ENCODE results near the gene SP100.

The SP100 gene

DNA sequence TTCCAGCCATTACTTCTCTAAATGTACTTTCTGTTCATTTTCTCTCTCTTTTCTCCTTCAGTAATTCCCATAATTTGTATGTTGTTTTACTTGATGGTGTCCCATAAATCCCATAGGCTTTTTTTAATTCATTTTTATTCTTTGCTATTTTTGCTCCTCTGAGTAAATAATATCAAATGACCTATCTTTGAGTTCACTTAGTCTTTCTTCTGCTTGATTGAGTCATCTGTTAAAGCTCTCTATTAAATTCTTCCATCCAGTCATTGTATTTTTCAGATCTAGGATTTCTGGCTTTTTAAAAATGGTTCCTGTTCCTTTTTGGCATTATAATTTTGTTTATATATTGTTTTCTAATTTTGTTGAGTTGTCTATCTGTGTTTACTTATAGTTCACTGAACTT, 13.5 kb downstream of the SP100 start:
- no peaks in the 10 kb centered on the region for H3K4me1 ChIP-seq (ENCODE audit: control insufficient read depth, insufficient read depth, low read length)
- no peaks in the 10 kb centered on the region for H3K9me3 ChIP-seq (ENCODE audit: control insufficient read depth, insufficient read depth, low read depth, low read length)
- H3K4me3 ChIP-seq (ENCODE audit: low read depth, low read length): no peak overlapping the region
- TF ChIP-seq MYNN (tag by site-specific recombination; IDR thresholded peaks at IDR 0.05; ENCODE audit: borderline replicate concordance) (no peak), ZNF248 (tag by site-specific recombination; IDR thresholded peaks at IDR 0.05) (no peak), SETDB1 (IDR thresholded peaks at IDR 0.05; ENCODE audit: insufficient read length, low read length) (peak; percentile 31), HOXC10 (CRISPR knock-in tag; IDR thresholded peaks at IDR 0.05) (no peak)
- ChIA-PET CTCF (interaction anchor here (0.6 kb wide), 1 partner anchor 484 kb away, joined by 3 read pairs; no protein-coding TSS in a partner anchor), POLR2A (no interaction called here)
- no peak overlapping the region for H3K27ac ChIP-seq (ENCODE audit: extremely low read depth, low read depth, low read length)
- peaks cover 0 to 4% of the 10 kb centered on the region in 2 experiments; a peak in 1 of 3 replicates for H3K36me3 ChIP-seq (ENCODE audit: control insufficient read depth in 2 of 2, insufficient read depth in 1 of 2, low read length in 2 of 2)

DNA sequence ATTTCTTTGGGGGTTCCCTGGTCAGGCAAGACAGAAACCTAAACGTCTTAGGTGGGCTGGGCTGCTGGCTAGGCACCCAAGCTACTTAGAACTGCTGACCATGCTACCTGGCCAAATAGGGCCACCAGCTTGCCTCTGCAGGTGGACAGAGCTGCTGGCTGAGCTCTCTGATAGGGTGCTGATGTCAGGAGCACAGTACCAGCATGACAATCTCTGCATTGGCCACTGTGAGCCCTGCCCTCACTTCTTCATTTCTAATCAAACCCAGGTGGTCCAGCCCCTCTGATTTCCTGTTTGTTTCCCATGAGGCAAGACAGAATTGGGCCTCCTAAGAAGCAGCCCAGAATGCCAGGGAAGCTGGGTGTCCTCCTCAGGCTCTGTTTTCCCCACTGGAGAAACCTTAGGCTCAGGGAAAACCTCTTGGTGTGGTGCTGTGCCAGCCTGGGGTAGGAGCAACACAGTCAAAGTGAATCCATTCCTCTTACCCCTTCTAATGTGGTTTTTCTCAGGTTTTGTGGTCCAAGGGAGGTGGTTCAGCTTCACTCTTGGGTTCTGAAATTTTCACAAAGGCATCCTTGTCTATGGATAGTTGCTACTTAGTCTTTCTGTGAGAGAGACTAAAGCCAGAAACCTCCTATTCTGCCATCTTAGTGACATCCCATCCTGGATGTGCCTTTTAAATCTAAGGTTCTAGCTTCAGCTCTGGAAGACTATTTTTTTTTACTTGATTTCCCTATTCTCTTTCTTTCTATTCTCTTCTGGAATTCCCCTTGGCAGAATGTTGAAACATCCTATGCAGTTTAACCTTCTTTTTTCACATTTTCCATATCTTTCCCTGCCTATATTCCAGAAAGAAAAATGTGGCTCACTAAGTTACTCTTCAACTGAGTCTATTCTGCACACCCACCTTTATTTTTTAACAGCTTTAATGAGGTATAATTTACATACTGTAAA, 15.2 kb downstream of the SP100 start:
- POLR2A ChIA-PET: no interaction called here

DNA sequence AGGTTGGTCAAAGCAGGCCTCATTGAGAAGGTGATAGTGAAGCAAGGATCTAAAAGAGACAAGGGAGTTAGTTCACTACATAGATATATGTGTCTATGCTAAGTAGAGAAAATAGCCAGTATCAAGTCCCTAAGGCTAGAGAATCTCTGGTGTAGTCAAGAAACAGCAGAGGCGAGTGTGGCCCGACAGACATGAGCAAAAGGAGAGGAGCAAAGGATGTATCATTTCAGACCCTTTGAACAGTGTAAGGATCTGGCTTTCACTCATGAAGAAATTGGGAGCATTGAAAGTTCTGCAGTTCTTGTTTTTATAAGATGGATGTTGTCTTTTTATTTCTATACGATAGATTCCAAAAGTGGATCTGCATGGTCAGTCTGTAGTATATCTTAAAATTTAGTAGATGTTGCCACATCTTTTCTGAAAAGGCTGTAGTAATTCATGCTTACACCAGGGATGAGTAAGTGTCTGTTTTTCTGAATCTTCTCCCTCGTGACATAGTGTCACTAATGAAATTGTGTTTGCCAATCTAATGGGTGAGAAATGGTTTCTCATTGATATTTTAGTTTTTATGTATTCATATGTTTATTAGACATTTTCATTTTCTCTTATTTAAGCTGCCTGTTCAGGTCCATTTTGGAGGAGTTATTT, 18.8 kb downstream of the SP100 start:
- POLR2A ChIA-PET: no interaction called here
- CTCF ChIA-PET: interaction anchor here (0.5 kb wide), 1 partner anchor 130 kb away, joined by 4 read pairs; no protein-coding TSS in a partner anchor
- TF ChIP-seq ZNF157 (tag by site-specific recombination; IDR thresholded peaks at IDR 0.05) (no peak), ZNF548 (tag by site-specific recombination; IDR thresholded peaks at IDR 0.05) (no peak), ZNF24 (tag by site-specific recombination; IDR thresholded peaks at IDR 0.05) (no peak), ZNF19 (tag by site-specific recombination; IDR thresholded peaks at IDR 0.05; ENCODE audit: low read depth) (no peak), YY1 (tag by site-specific recombination; IDR thresholded peaks at IDR 0.05) (no peak), ZNF121 (tag by site-specific recombination; IDR thresholded peaks at IDR 0.05) (no peak), HOXD13 (CRISPR knock-in tag; IDR thresholded peaks at IDR 0.05; ENCODE audit: borderline replicate concordance) (no peak), ZNF2 (tag by site-specific recombination; IDR thresholded peaks at IDR 0.05) (no peak), ZNF626 (tag by site-specific recombination; IDR thresholded peaks at IDR 0.05) (no peak), ZNF473 (tag by site-specific recombination; IDR thresholded peaks at IDR 0.05) (no peak)
- TF ChIP-seq, protein P1, sequence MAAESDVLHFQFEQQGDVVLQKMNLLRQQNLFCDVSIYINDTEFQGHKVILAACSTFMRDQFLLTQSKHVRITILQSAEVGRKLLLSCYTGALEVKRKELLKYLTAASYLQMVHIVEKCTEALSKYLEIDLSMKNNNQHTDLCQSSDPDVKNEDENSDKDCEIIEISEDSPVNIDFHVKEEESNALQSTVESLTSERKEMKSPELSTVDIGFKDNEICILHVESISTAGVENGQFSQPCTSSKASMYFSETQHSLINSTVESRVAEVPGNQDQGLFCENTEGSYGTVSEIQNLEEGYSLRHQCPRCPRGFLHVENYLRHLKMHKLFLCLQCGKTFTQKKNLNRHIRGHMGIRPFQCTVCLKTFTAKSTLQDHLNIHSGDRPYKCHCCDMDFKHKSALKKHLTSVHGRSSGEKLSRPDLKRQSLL (tag by site-specific recombination; IDR thresholded peaks at IDR 0.05): no peak
- TF ChIP-seq, protein P2, sequence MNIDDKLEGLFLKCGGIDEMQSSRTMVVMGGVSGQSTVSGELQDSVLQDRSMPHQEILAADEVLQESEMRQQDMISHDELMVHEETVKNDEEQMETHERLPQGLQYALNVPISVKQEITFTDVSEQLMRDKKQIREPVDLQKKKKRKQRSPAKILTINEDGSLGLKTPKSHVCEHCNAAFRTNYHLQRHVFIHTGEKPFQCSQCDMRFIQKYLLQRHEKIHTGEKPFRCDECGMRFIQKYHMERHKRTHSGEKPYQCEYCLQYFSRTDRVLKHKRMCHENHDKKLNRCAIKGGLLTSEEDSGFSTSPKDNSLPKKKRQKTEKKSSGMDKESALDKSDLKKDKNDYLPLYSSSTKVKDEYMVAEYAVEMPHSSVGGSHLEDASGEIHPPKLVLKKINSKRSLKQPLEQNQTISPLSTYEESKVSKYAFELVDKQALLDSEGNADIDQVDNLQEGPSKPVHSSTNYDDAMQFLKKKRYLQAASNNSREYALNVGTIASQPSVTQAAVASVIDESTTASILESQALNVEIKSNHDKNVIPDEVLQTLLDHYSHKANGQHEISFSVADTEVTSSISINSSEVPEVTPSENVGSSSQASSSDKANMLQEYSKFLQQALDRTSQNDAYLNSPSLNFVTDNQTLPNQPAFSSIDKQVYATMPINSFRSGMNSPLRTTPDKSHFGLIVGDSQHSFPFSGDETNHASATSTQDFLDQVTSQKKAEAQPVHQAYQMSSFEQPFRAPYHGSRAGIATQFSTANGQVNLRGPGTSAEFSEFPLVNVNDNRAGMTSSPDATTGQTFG (tag by site-specific recombination; IDR thresholded peaks at IDR 0.05; ENCODE audit: borderline replicate concordance): no peak
- TF ChIP-seq, protein P3, sequence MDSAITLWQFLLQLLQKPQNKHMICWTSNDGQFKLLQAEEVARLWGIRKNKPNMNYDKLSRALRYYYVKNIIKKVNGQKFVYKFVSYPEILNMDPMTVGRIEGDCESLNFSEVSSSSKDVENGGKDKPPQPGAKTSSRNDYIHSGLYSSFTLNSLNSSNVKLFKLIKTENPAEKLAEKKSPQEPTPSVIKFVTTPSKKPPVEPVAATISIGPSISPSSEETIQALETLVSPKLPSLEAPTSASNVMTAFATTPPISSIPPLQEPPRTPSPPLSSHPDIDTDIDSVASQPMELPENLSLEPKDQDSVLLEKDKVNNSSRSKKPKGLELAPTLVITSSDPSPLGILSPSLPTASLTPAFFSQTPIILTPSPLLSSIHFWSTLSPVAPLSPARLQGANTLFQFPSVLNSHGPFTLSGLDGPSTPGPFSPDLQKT (IDR thresholded peaks at IDR 0.05; ENCODE audit: borderline replicate concordance, low read depth, low read length): no peak

More for the DNA sequence above, 15.2 kb downstream of the SP100 start:
- Histone ChIP-seq H3K9me3 (ENCODE audit: control insufficient read depth, insufficient read depth, low read depth, low read length) (no peaks in the 10 kb centered on the region), H3K4me3 (ENCODE audit: low read depth, low read length) (no peak overlapping the region), H3K4me1 (ENCODE audit: control insufficient read depth, insufficient read depth, low read length) (no peaks in the 10 kb centered on the region), H3K36me3 (ENCODE audit: control insufficient read depth in 2 of 2, insufficient read depth in 1 of 2, low read length in 2 of 2) (peaks cover 0 to 4% of the 10 kb centered on the region in 2 experiments; a peak in 1 of 3 replicates), H3K27ac (ENCODE audit: extremely low read depth, low read depth, low read length) (no peak overlapping the region)
- CTCF ChIA-PET: interaction anchor here (0.8 kb wide), 1 partner anchor 82 kb away, joined by 5 read pairs; no protein-coding TSS in a partner anchor
- TF ChIP-seq, protein P4, sequence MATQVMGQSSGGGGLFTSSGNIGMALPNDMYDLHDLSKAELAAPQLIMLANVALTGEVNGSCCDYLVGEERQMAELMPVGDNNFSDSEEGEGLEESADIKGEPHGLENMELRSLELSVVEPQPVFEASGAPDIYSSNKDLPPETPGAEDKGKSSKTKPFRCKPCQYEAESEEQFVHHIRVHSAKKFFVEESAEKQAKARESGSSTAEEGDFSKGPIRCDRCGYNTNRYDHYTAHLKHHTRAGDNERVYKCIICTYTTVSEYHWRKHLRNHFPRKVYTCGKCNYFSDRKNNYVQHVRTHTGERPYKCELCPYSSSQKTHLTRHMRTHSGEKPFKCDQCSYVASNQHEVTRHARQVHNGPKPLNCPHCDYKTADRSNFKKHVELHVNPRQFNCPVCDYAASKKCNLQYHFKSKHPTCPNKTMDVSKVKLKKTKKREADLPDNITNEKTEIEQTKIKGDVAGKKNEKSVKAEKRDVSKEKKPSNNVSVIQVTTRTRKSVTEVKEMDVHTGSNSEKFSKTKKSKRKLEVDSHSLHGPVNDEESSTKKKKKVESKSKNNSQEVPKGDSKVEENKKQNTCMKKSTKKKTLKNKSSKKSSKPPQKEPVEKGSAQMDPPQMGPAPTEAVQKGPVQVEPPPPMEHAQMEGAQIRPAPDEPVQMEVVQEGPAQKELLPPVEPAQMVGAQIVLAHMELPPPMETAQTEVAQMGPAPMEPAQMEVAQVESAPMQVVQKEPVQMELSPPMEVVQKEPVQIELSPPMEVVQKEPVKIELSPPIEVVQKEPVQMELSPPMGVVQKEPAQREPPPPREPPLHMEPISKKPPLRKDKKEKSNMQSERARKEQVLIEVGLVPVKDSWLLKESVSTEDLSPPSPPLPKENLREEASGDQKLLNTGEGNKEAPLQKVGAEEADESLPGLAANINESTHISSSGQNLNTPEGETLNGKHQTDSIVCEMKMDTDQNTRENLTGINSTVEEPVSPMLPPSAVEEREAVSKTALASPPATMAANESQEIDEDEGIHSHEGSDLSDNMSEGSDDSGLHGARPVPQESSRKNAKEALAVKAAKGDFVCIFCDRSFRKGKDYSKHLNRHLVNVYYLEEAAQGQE (tag by site-specific recombination; IDR thresholded peaks at IDR 0.05): no peak
- TF ChIP-seq RBAK (tag by site-specific recombination; IDR thresholded peaks at IDR 0.05) (no peak), YY2 (tag by site-specific recombination; IDR thresholded peaks at IDR 0.05) (no peak), ZNF571 (tag by site-specific recombination; IDR thresholded peaks at IDR 0.05) (no peak), ZBTB8A (tag by site-specific recombination; IDR thresholded peaks at IDR 0.05) (no peak)

More for the DNA sequence above, 18.8 kb downstream of the SP100 start:
- H3K4me3 ChIP-seq (ENCODE audit: low read depth, low read length): no peak overlapping the region
- no peaks in the 10 kb centered on the region for H3K4me1 ChIP-seq (ENCODE audit: control insufficient read depth, insufficient read depth, low read length)
- H3K27ac ChIP-seq (ENCODE audit: extremely low read depth, low read depth, low read length): no peak overlapping the region
- no peaks in the 10 kb centered on the region for H3K9me3 ChIP-seq (ENCODE audit: control insufficient read depth, insufficient read depth, low read depth, low read length)
- H3K36me3 ChIP-seq (ENCODE audit: control insufficient read depth in 2 of 2, insufficient read depth in 1 of 2, low read length in 2 of 2): peaks cover 0 to 4% of the 10 kb centered on the region in 2 experiments; a peak in 1 of 3 replicates

All from HEK293 (cell line).